ENCODE results near the gene PDE2A.

PDE2A gene

GRCh38 chr11:72704783-72705265 lies 30.6 kb upstream of the PDE2A start:
- DNase-seq (ENCODE audit: low spot score): no peak

DNA sequence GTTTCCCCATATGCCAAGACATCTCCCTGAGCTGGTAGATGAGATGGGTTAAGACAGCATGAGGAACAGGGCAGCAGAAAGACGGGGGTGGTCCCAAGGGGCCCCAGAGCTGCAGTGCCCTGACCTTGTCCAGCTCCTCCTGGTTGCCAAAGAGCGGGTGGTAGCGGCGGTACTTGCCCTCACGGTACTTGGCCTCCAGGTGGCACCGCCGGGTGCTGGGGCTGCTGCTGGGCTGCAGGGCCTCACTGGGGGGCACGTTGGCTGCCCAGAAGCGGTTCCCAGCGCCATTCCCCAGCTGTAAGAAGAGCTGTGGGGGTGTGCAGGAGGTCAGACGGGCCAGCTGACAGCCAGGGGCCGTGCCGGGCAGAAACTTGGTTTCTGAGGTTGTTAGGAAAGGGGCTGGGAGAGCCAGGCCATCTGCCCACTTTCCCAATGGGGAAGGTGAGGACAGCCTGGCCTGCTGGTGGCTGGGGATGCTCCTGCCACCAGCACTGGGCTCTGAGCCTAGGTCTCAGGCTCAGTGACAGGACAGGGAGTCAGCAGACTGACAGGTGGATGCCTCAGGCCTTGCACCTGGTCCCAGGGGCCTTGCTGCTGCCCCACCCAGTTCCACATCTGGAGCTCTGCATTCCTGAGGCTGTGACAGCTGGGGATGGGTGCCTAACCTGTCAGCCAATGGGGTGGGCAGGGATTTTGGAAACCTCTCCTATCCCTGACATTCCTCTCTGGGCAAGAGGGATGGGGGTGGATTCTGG lies 30.0 kb upstream of the PDE2A start:
- no peak for DNase-seq (ENCODE audit: low spot score)

DNA sequence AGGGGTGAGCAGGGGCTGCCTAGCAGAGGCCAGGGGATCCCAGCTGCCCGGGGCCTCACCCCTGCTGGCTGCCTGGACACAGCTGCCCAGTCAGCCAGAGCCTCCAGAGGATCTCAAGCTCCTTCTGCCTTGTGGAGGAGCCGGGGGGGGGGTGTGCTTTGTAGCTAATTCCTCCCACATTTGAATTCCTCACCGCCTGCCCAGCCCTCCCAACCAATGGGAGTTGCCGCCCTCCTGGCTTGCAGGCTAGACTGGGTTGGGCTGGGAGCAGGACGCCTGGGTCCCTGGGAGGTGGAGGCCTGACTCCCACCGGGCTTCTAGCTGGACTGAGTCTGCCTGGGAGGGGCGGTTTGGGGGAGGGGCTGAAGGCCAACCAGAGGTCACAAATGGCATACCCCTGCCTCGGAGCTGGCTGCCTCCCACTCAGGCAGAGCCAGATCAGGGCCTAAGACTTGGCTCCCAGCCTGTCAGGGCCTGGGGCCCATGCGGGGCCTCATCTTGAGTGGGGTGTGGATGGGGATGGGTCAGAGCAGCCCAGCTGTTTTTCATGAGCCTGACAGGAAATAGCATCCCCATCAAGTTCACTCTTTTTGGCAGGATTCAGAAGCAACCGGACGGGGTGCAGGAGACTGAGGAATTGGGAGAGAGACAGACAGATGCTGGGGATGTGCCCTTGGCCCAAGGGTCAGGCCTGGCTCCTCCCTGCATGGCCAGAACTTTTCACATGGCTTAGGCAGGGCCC lies 29.2 kb upstream of the PDE2A start:
- no peak for DNase-seq (ENCODE audit: low spot score)

- no peak for DNase-seq (ENCODE audit: low spot score)
Measured at GRCh38 chr11:72702577-72703241, 28.5 kb upstream of the PDE2A start.

- no peak for DNase-seq (ENCODE audit: low spot score)
Measured at GRCh38 chr11:72702096-72702495, 27.9 kb upstream of the PDE2A start.

DNA sequence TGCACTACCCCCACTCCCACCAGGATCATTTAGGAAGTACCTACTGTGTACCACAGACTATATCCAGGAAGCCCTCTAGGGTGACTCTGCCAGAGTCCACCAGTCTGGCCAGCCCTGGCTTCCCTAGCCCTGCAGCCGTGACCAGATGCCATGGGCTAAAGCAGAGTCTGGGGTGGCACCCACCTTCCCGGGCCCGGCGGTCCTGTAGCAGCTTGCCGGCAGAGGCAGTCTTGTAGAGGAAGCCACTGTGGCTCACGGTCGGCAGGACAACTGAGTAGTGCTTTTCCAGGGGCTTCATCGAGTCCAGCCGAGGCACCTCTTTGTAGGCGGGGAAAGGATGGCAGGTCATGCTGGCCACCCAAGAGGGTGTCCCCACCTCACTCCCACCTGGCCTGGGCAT lies 27.2 kb upstream of the PDE2A start:
- no peak for DNase-seq (ENCODE audit: low spot score)

DNA sequence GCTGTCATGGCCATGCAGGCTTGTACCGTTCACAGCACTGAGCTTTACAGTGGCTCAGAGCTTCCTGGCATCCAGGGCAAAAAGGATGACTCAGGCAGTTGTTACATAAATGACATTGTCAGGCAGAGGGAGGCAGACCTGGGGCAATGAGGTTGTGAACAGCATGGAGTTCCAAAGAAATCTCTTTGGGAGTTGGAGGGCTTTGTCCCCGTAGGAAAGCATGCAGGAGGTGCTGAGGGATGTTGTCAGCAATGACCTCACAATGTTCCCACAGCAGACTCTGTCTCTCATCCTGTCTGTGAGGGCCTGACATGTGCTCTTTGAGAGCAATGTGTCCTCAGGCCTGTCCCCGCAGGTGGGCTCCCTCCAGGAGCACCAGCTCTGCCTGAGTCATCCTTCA lies 25.9 kb upstream of the PDE2A start:
- no peak for DNase-seq (ENCODE audit: low spot score)

- DNase-seq (ENCODE audit: low spot score): no peak
Measured at GRCh38 chr11:72697814-72698213, 23.6 kb upstream of the PDE2A start.

DNA sequence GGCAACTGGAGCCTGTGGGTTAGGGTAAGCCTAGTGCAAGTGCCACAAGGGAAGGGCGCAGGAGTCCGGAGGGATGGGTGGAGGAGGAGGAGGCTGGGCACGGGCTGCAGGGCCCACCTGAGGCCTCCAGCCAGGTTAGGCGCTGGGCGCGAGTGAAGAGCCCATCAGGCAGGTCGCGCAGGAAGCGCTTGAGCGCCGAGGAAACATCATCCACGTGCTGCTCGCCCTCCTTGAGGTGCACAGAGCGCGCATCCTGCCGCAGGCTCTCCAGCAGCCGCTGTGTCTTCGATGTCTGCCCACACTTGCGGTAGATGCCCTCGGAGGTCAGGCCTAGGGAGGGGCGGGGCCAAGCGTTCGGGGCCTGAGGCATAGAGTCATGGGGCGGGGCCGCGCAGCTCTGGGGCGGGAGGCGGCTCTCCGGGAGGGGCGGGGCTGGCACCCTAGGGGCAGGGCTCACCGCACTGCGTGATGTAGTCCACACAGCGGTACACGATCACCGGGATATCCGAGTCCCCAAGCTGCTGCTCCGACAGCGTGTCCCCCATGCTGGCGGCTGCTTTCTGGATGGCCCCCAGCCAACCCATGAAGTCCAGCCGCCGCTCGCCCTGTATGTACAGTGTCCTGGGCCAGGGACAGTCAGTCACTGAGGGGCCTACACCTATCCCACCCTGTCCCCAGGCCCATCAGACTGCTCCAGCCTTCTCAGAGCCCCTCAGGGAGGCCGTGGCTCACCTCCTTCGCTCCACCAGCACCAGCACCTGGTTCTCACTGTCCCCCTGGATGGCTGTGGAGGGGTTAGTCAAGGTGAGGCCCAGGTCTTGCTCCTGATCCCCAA lies 22.9 kb upstream of the PDE2A start:
- no peak for DNase-seq (ENCODE audit: low spot score)

GRCh38 chr11:72695354-72695753 lies 21.1 kb upstream of the PDE2A start:
- no peak for DNase-seq (ENCODE audit: low spot score)

DNA sequence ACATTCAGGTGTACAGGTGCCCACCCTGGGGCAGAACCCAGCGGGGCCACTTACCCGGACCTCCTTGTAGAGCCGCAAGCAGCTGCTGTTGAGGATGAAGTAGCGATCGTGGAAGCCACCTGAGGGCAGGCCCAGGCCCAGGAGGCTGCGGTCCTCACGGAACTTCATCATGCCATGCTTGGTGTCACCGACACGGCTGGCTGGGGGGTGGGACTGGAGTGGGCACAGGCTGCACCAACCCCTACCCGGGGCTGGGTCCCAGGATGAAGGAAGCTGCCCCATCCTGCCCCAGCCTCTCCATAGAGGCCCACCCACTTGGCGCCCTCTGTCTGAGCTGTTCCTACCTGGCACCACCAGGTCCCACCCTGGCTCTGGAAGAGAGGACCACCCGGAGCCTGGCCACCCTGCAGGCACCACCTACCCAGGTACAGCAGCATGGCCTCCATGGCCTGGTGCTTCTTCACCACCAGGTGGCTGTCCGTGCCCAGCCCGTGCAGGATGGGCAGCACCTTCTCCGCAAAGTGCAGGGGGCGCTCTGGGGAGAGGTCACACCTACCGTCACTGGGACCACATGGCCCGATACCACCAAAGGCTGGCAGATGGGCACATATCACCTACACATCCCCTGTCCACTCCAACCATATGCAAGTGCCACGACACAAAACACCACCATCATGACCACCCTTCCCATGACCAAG lies 19.2 kb upstream of the PDE2A start:
- DNase-seq (ENCODE audit: low spot score): no peak

DNA sequence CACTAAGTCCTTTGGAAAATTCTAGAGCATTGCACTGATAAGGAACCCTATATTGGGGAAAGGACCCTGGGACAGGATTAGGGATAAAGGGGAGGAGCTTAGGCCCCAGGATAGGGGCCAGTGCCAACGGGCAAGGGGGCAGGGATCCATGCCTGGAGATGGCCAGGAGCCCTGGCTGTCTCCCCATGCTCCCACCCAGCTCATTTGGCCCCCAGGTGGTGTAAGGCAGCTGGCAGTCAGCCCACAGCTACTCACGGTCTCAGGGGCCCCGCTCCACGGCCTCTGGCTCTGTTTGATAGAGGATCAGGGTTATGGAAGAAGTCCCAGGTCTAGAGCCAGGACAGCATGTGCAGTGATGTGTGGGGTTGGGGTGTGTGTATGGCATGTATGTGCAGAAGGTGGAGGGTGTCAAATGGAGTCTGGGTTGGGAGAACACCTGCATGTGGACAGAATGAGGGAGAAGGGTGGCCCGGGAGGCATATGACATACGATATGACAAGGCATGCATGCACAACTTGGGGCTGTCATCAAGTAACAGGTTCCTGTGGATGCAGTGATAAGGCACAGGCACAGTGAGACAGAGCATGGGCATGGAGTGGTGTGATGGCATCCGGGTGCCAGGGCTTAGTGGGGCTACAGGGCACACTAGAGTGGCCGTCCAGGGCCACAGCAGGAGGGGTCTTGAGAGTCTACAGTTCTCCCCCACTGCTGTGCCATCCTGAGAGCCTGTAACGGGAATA lies 18.4 kb upstream of the PDE2A start:
- no peak for DNase-seq (ENCODE audit: low spot score)

- no peak for DNase-seq (ENCODE audit: low spot score)
Measured at GRCh38 chr11:72690166-72690565, 15.9 kb upstream of the PDE2A start.

- DNase-seq (ENCODE audit: low spot score): no peak
Measured at GRCh38 chr11:72688929-72689328, 14.7 kb upstream of the PDE2A start.

- no peak for DNase-seq (ENCODE audit: low spot score)
Measured at GRCh38 chr11:72688486-72688885, 14.3 kb upstream of the PDE2A start.

- DNase-seq (ENCODE audit: low spot score): no peak
Measured at GRCh38 chr11:72687326-72687725, 13.1 kb upstream of the PDE2A start.

DNA sequence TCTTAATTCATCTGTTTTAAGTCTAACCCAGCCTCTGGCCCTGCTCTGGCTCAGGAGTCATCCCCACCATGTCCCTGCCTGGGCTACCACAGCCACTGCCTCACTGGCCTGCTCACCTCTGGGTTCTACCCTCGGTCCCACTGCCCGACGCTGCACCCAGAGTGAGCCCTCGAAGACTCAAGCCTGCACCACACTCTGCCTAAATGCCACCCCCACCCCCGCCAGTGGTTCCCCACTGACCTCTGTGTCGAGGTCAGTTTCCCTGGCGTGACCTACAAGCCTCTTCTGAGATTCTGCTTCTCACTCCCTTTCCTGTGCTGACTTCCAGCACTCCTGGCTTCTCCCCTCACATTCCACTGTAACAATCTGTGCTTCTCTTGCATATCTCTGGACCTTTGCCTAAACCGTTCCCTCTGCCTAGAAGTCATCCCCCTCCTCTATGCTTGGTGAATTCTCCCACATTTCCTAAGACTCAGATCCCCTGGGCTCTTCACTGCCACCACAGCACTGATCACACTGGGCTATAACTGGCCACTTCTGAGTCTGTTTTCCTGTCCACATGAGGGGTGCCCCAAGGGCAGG lies 12.5 kb upstream of the PDE2A start:
- DNase-seq (ENCODE audit: low spot score): no peak

DNA sequence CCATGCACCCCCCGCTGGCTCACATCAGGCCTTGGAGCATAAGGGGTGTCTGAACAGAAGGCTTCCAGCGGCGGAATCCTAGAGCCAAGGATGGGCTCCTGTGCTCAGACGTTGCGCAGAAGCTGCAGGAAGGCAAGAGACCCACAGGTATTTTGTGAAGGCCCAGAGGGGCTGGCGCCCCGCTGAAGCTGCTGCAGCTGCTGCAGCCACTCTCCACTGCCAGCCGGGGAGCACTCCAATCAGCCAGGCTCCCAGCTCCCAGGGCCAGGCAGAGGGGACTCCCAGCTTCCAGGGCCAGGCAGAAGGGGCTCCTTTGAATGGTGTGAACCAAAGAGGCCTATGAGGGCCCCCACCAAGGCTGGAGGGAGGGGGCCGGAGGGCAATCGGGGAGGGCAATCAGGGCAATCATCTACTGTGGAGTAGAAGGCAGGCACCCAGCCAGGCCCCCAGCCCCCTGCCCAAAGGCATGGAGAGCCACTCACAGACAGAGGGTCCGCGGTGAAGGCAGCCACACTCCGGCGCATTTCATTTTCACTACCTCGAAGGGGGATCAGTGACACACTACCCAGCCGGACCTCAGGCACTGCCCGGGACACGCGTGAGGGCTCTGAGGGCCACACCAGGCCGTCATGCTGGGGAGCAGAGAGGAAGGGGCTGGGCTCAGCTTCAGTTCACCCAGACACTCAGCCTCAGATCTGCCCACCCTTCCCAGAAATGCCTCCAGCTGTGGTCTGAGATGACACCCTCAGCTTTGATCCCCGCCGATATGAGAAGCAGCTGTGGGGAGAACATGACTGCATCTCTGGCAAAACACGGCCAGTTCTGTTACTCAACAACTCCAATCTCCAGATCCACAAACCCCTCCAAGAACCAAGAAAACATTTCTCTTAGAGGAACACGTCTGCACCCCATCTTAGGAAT lies 11.6 kb upstream of the PDE2A start:
- DNase-seq (ENCODE audit: low spot score): no peak

GRCh38 chr11:72684236-72684912 lies 10.2 kb upstream of the PDE2A start:
- DNase-seq (ENCODE audit: low spot score): peak; percentile 47

All from LoVo (cell line).